Activated naive CD8-positive, alpha-beta T cell (primary cell): ENCODE measurements around the gene VGLL3.
A peak's percentile ranks its signal among the peaks of the same experiment; 100 is the strongest.

Source experiments
- H3K27ac Mint-ChIP-seq: one replicate; pipeline ENCODE4 v1.8.0; 2021; ENCODE audit warnings: mixed read lengths
- H3K27me3 Mint-ChIP-seq: one replicate; pipeline ENCODE4 v1.8.0; 2021; ENCODE audit warnings: mixed read lengths
- H3K36me3 Mint-ChIP-seq: one replicate; pipeline ENCODE4 v1.8.0; 2021; ENCODE audit warnings: mixed read lengths
- H3K4me1 Mint-ChIP-seq: one replicate; pipeline ENCODE4 v1.8.0; 2021; ENCODE audit warnings: low read depth, mixed read lengths
- H3K4me3 Mint-ChIP-seq: one replicate; pipeline ENCODE4 v1.8.0; 2021; ENCODE audit warnings: mild to moderate bottlenecking, mixed read lengths
- H3K9me3 Mint-ChIP-seq: one replicate; pipeline ENCODE4 v1.8.0; 2021; ENCODE audit warnings: low read depth, mixed read lengths

VGLL3 gene

DNA sequence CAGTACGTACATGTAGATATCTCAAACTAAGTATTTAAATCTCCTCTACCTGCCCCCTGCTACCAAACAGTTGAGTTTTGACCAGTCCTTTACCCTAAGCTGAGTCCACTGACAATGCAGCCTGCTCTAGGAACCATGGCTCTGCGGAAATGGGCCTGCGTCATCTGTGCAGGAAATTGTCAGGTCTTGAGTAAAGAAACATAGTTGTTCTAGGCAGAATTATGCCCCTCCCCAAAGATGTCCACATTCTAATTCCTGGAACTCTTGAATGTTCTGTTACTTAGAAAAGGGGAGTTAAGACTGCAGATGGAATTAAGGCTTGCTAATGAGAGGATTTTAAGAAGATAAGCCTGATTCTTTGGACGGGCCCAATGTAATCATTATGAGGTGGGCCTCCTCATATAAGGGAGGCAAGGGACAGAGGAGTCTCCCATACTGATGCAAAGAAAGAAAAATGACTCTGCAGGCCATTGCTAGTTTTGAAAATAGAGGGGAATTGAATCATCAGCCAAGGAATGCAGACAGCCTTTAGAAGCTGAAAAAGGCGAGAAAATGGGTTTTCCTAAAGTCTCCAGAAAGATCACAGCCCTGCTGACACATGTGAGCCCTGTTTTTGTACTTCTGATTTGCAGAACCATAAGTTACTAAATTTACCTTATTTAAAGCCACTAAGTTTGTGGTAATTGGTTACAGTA lies 5.5 kb upstream of the VGLL3 start:
- no peaks in the 10 kb centered on the region for H3K36me3 Mint-ChIP-seq
- no peak overlapping the region for H3K4me3 Mint-ChIP-seq
- peaks cover 9% of the 10 kb centered on the region for H3K9me3 Mint-ChIP-seq
- H3K27me3 Mint-ChIP-seq = peaks cover 11% of the 10 kb centered on the region
- H3K4me1 Mint-ChIP-seq = no peaks in the 10 kb centered on the region
- H3K27ac Mint-ChIP-seq = no peak overlapping the region

- H3K9me3 Mint-ChIP-seq = peaks cover 9% of the 10 kb centered on the region
- H3K36me3 Mint-ChIP-seq = no peaks in the 10 kb centered on the region
- H3K4me1 Mint-ChIP-seq = no peaks in the 10 kb centered on the region
- H3K27me3 Mint-ChIP-seq = peaks cover 11% of the 10 kb centered on the region
- no peak overlapping the region for H3K27ac Mint-ChIP-seq
- no peak overlapping the region for H3K4me3 Mint-ChIP-seq
These were observed 4.6 kb upstream of the VGLL3 start for GRCh38 chr3:86995537-86995936.

DNA sequence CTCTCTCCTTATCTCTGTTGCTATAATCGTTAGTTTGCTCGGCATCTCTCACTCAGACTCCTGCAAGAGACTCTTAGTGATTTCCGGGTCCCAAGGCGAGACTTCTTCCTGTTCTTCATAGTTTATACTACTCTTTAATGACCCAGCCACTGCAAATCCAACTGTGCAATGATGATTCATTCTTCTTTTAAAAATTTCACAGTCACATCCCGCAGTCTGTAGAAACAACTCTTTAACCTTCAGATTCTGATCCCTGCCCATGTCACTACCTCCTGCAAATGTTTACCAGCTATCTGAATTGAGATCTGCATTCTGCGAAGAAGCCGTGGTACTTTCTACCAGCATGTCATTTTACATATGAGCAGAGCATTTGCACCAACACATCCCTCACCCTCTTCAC lies 2.8 kb upstream of the VGLL3 start:
- Mint-ChIP-seq H3K27ac (no peak overlapping the region), H3K4me1 (peaks cover 3% of the 10 kb centered on the region), H3K36me3 (no peaks in the 10 kb centered on the region), H3K27me3 (peaks cover 17% of the 10 kb centered on the region), H3K9me3 (peaks cover 9% of the 10 kb centered on the region), H3K4me3 (no peak overlapping the region)

DNA sequence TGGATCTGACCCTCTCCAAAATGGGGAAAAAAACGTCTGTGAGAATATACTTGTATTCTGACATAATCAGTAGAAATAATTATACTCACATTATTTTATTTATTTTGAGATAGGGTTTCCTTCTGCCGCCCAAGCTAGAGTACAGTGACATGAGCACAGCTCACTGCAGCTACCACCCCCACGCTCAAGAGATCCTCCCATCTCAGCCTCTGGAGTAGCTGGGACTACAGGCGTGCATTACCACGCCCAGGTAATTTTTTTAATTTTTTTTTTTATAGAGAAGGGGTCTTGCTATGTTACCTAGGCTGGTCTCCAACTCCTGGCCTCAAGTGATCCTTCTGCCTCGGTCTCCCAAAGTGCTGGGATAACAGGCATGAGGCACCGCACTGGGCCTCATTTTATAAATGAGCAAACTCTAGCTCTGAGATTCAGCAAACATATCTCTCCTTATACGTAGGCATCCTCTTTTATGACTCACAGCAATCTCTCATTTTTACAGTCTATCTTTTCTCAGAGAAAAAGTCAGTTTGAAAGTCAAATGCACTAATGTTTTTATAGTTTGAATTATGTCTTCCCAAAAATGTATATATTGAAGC lies 989 bp upstream of the VGLL3 start:
- H3K27me3 Mint-ChIP-seq = peaks cover 22% of the 10 kb centered on the region
- peak overlapping the region; percentile 9 for H3K4me3 Mint-ChIP-seq

GRCh38 chr3:86991482-86991815 lies 500 bp upstream of the VGLL3 start:
- peaks cover 3% of the 10 kb centered on the region for H3K4me1 Mint-ChIP-seq
- H3K27me3 Mint-ChIP-seq = peaks cover 21% of the 10 kb centered on the region
- no peaks in the 10 kb centered on the region for H3K36me3 Mint-ChIP-seq
- peaks cover 9% of the 10 kb centered on the region for H3K9me3 Mint-ChIP-seq
- peak overlapping the region; percentile 27 for H3K4me3 Mint-ChIP-seq
- no peak overlapping the region for H3K27ac Mint-ChIP-seq

More for the DNA sequence above, 989 bp upstream of the VGLL3 start:
- Mint-ChIP-seq H3K36me3 (no peaks in the 10 kb centered on the region), H3K9me3 (peaks cover 9% of the 10 kb centered on the region), H3K4me1 (peaks cover 3% of the 10 kb centered on the region), H3K27ac (no peak overlapping the region)

- H3K4me1 Mint-ChIP-seq = peaks cover 3% of the 10 kb centered on the region
- H3K27ac Mint-ChIP-seq = no peak overlapping the region
- H3K27me3 Mint-ChIP-seq = peaks cover 20% of the 10 kb centered on the region
- peaks cover 9% of the 10 kb centered on the region for H3K9me3 Mint-ChIP-seq
- no peak overlapping the region for H3K4me3 Mint-ChIP-seq
- H3K36me3 Mint-ChIP-seq = no peaks in the 10 kb centered on the region
These were observed 776 bp downstream of the VGLL3 start for GRCh38 chr3:86990012-86990733.

GRCh38 chr3:86989611-86990010 lies 1.3 kb downstream of the VGLL3 start:
- Mint-ChIP-seq H3K27me3 (peaks cover 19% of the 10 kb centered on the region), H3K27ac (no peak overlapping the region), H3K9me3 (peaks cover 9% of the 10 kb centered on the region), H3K4me1 (peaks cover 3% of the 10 kb centered on the region), H3K4me3 (no peak overlapping the region), H3K36me3 (no peaks in the 10 kb centered on the region)

DNA sequence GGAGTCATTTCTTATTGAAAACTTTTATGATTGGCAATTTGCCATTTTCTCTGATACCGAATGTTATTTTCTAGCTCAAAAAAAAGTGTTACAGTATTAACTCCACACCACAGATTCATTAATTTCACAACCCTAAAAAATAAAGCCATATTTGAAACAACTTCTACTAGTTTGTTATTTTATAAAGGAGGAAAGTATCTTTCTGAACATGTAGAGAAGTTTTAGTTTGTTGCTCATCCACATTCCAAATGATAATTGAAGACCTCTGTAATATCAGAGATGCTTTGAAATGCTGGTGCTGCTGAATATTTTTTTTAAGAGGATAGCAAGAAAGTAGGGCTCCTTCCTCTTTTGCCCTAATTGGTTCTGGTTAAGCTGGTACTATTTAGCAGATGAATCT lies 1.9 kb downstream of the VGLL3 start:
- peaks cover 3% of the 10 kb centered on the region for H3K4me1 Mint-ChIP-seq
- peaks cover 18% of the 10 kb centered on the region for H3K27me3 Mint-ChIP-seq
- no peak overlapping the region for H3K4me3 Mint-ChIP-seq

DNA sequence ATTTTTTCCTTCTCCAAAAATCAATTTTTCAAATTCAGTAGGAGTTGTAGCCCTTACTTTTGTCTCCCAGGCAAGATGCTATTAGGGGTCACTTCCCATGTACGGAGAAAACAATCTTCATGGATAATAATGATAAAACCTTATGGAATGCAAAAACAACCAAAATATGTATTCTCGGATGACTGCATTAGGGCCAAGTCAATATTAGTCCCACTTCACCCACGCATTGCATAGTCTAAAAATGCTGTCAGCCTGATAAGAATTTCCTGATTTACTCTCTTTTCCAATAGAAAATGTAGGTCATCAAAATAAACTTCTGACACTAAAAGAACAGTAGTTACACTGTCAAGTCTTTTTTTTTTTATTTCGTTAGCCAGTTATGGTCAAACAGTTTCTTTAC lies 2.7 kb downstream of the VGLL3 start:
- no peak overlapping the region for H3K27ac Mint-ChIP-seq
- no peaks in the 10 kb centered on the region for H3K36me3 Mint-ChIP-seq
- H3K4me1 Mint-ChIP-seq = peaks cover 3% of the 10 kb centered on the region
- peaks cover under 1% of the 10 kb centered on the region for H3K9me3 Mint-ChIP-seq
- H3K4me3 Mint-ChIP-seq = no peak overlapping the region
- peaks cover 11% of the 10 kb centered on the region for H3K27me3 Mint-ChIP-seq

More for the DNA sequence above, 1.9 kb downstream of the VGLL3 start:
- no peaks in the 10 kb centered on the region for H3K36me3 Mint-ChIP-seq
- H3K9me3 Mint-ChIP-seq = peaks cover 8% of the 10 kb centered on the region
- no peak overlapping the region for H3K27ac Mint-ChIP-seq

DNA sequence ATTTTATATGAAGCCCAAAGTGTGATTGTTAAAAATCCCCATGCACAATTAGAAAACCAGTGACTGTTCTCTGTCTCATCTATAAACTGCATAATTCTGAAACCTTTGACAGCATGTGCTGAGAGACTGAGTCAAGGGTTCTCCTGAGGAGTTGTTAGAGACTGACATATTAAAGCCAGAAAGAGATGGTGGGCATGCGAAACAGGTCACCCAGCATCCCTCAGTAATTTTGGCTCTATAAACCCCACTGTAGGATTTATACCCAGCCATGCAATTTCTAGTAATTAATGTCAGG lies 3.6 kb downstream of the VGLL3 start:
- Mint-ChIP-seq H3K4me3 (no peak overlapping the region), H3K4me1 (peaks cover 3% of the 10 kb centered on the region), H3K9me3 (no peaks in the 10 kb centered on the region), H3K27me3 (peaks cover 11% of the 10 kb centered on the region), H3K36me3 (no peaks in the 10 kb centered on the region), H3K27ac (no peak overlapping the region)

DNA sequence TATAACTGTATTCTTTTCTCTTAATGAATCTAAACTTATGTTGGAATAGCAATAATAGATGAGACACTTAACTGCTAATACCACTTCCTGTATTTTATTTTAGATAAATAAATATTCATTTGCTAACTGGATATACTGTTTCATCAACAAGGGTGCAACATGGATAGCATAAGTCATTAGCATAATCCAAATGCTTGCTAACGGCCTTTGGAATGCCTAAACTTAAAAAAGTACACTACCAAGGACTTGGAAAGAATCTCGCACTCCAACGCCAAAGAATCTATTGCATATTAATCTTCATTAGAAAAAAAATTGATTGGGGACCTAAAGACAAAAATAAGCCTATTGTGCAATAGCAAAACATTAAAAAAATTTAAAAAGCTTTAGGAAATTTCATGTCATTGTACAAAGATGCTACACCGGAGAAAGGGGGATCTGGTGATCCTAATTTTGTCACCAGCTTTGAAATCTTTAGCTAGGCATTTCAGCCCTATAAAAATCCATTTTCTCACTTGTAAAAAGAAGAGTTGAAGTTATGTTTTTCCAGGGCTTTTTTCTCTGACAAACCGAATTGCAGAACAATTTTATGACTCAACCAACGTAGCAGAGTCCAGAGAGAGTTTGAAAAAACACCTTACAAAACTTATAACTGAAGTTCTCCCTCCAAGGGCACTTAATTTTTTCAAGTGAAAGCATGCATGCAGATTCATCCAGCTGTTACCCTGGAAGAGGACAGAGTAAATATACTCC lies 4.1 kb downstream of the VGLL3 start:
- Mint-ChIP-seq H3K27me3 (peaks cover 11% of the 10 kb centered on the region), H3K4me3 (no peak overlapping the region), H3K36me3 (no peaks in the 10 kb centered on the region), H3K9me3 (no peaks in the 10 kb centered on the region), H3K27ac (no peak overlapping the region), H3K4me1 (peaks cover 3% of the 10 kb centered on the region)

DNA sequence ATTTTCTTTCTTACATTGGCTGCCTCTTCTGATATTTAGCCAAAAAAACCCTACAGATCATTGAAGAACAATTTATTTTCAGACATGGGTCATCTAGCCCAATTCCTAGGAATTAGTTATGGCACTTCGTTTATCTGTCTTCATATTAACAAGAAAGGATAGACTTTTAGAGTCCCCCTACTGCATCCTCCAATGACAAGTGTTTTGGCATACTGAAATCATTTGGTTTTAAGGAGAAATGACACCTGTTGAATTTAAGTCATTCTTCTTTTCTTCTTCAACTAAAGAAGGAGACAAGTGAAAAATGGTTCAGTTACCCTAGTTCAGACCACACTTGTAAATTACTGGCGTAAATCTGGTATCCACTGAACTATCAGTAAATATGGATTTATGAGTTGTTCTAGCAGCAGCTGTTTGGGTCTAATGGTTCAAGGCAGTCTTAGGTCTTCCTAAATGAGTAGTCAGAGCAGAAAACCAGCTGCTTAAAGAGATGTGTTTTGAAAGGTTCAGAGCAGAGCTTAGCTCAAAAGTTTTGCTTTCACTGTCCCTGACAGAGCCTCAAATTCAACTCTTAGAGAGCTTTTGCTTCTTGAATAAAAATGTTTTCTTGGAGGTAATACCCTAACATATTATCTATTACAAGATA lies 5.6 kb downstream of the VGLL3 start:
- peaks cover 11% of the 10 kb centered on the region for H3K27me3 Mint-ChIP-seq
- H3K4me3 Mint-ChIP-seq = no peak overlapping the region
- H3K36me3 Mint-ChIP-seq = no peaks in the 10 kb centered on the region
- no peaks in the 10 kb centered on the region for H3K9me3 Mint-ChIP-seq
- no peak overlapping the region for H3K27ac Mint-ChIP-seq
- peaks cover 3% of the 10 kb centered on the region for H3K4me1 Mint-ChIP-seq

DNA sequence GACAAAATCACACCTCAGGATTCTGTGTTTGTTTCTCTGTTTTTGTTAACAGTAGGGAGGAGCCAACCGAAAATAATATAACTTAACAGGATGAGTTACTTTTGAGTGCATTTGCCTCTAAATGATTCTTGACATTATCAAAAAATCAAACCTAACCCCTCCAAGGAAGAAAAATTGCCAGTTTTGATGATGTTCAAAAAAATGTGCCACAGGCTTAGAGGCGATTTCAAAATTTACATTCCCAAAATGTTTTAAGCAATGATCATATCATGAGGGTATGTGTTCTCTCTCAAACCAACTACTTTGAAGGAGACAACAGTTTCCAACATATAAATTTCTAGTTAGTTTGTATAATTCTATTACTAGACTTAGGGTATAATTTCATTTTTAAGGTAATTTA lies 6.7 kb downstream of the VGLL3 start:
- Mint-ChIP-seq H3K27ac (no peak overlapping the region), H3K27me3 (peaks cover 5% of the 10 kb centered on the region), H3K4me3 (no peak overlapping the region), H3K4me1 (no peaks in the 10 kb centered on the region), H3K36me3 (no peaks in the 10 kb centered on the region), H3K9me3 (no peaks in the 10 kb centered on the region)

- H3K27ac Mint-ChIP-seq = no peak overlapping the region
- no peaks in the 10 kb centered on the region for H3K9me3 Mint-ChIP-seq
These were observed 8.1 kb downstream of the VGLL3 start for GRCh38 chr3:86982883-86983282.

DNA sequence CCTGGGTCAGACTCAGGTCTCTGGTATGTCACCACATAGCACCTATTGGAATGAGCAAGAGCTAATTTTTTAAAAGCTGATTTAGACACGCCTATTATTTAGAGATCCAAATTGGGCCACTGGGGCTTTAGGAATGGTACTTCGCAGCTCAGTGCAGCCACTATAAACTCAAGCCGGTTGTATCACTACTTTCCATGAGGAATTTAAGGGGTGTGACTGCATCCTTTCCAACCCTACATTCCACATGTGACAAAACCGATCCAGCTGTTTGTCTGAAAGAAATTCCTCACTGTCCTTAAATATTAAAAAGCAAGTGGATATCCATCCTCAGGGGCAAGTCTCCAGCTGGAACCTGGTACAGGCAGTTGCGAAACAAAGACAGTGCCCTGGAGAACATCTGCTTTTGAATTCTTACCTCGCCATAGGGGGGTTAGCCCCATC lies 12.8 kb downstream of the VGLL3 start:
- Mint-ChIP-seq H3K27me3 (no peaks in the 10 kb centered on the region), H3K36me3 (no peaks in the 10 kb centered on the region), H3K27ac (no peak overlapping the region), H3K4me3 (no peak overlapping the region), H3K4me1 (no peaks in the 10 kb centered on the region), H3K9me3 (no peaks in the 10 kb centered on the region)

More at GRCh38 chr3:86982883-86983282, 8.1 kb downstream of the VGLL3 start:
- Mint-ChIP-seq H3K4me3 (no peak overlapping the region), H3K36me3 (no peaks in the 10 kb centered on the region), H3K4me1 (no peaks in the 10 kb centered on the region), H3K27me3 (peaks cover 2% of the 10 kb centered on the region)
